SK-N-SH treated with all-trans-retinoic acid at 6 μM for 48 hours (cell line): ENCODE measurements around the gene PEX11G.

Source experiments
- ATAC-seq: fragments of 200-7000 bp; cut with Tn5 transposase; 3 replicates; pipeline ENCODE4 v1.9.1; 2020; ENCODE audit warnings: mild to moderate bottlenecking, moderate library complexity
- ARNTL ChIP-seq: fragments of 450-650 bp; formaldehyde crosslinking; IDR thresholded peaks from 2 replicates; pipeline ENCODE4 v1.5.0; 2020; ENCODE audit warnings: low read depth, mild to moderate bottlenecking, moderate library complexity, borderline replicate concordance
- BACH2 ChIP-seq: fragments of 250-450 bp; sonication (Bioruptor Pico); IDR thresholded peaks from 2 replicates; pipeline ENCODE4 v1.9.0; 2021; ENCODE audit warnings: mild to moderate bottlenecking, borderline replicate concordance
- CSDC2 ChIP-seq: fragments of 250-450 bp; sonication (Bioruptor Pico); IDR thresholded peaks from 2 replicates; pipeline ENCODE4 v1.5.0; 2020; ENCODE audit warnings: mild to moderate bottlenecking, moderate library complexity
- ESRRG ChIP-seq: fragments of 250-450 bp; sonication (Bioruptor Pico); IDR thresholded peaks from 2 replicates; pipeline ENCODE4 v1.6.1; 2021; ENCODE audit warnings: mild to moderate bottlenecking
- GLIS3 ChIP-seq: fragments of 250-450 bp; sonication (Bioruptor Pico); IDR thresholded peaks from 2 replicates; pipeline ENCODE4 v1.5.0; 2020; ENCODE audit warnings: mild to moderate bottlenecking, moderate library complexity
- ISL1 ChIP-seq: fragments of 250-450 bp; sonication (Bioruptor Pico); IDR thresholded peaks from 2 replicates; pipeline ENCODE4 v2.1.2; 2022; ENCODE audit warnings: mild to moderate bottlenecking, moderate library complexity
- OSR1 ChIP-seq: fragments of 250-450 bp; sonication (Bioruptor Pico); IDR thresholded peaks from 2 replicates; pipeline ENCODE4 v1.8.0; 2022; ENCODE audit warnings: moderate library complexity, mild to moderate bottlenecking, inconsistent platforms
- PPARA ChIP-seq: fragments of 250-450 bp; sonication (Bioruptor Pico); IDR thresholded peaks from 2 replicates; pipeline ENCODE4 v1.5.0; 2020; ENCODE audit warnings: mild to moderate bottlenecking, borderline replicate concordance
- RARB ChIP-seq: fragments of 250-450 bp; sonication (Bioruptor Pico); IDR thresholded peaks from 2 replicates; pipeline ENCODE4 v1.8.0; 2021; ENCODE audit warnings: mild to moderate bottlenecking, moderate library complexity
- SNAI2 ChIP-seq: fragments of 250-450 bp; sonication (Bioruptor Pico); IDR thresholded peaks from 2 replicates; pipeline ENCODE4 v1.5.0; 2020; ENCODE audit warnings: mild to moderate bottlenecking, moderate library complexity
- TCF4 ChIP-seq: fragments of 250-450 bp; sonication (Bioruptor Pico); IDR thresholded peaks from 2 replicates; pipeline ENCODE4 v1.8.0; 2021; ENCODE audit warnings: mild to moderate bottlenecking, moderate library complexity, borderline replicate concordance
- TOX ChIP-seq: fragments of 250-450 bp; sonication (Bioruptor Pico); IDR thresholded peaks from 2 replicates; pipeline ENCODE4 v1.8.0; 2021; ENCODE audit warnings: mild to moderate bottlenecking, moderate library complexity, borderline replicate concordance
- ZC3H10 ChIP-seq: fragments of 250-450 bp; sonication (Bioruptor Pico); IDR thresholded peaks from 2 replicates; pipeline ENCODE4 v1.5.1; 2021; ENCODE audit warnings: mild to moderate bottlenecking, moderate library complexity
- ZFP3 ChIP-seq: fragments of 250-450 bp; sonication (Bioruptor Pico); IDR thresholded peaks from 2 replicates; pipeline ENCODE4 v1.5.0; 2020; ENCODE audit warnings: mild to moderate bottlenecking, moderate library complexity
- ZFP30 ChIP-seq: fragments of 450-650 bp; formaldehyde crosslinking; IDR thresholded peaks from 2 replicates; pipeline ENCODE4 v1.5.0; 2022; ENCODE audit warnings: mild to moderate bottlenecking, moderate library complexity
- ZNF565 ChIP-seq: fragments of 450-650 bp; formaldehyde crosslinking; conservative IDR thresholded peaks from 2 replicates; pipeline ENCODE4 v1.5.0; 2020; ENCODE audit warnings: low read depth, mild to moderate bottlenecking, moderate library complexity
- ZNF70 ChIP-seq: fragments of 450-650 bp; formaldehyde crosslinking; IDR thresholded peaks from 2 replicates; pipeline ENCODE4 v1.5.0; 2020; ENCODE audit warnings: mild to moderate bottlenecking, moderate library complexity
- ZNF8 ChIP-seq: fragments of 450-650 bp; formaldehyde crosslinking; IDR thresholded peaks from 2 replicates; pipeline ENCODE4 v1.5.0; 2020; ENCODE audit warnings: mild to moderate bottlenecking, moderate library complexity
- TF ChIP-seq, protein P1 (sequence below): fragments of 250-450 bp; sonication (Bioruptor Pico); IDR thresholded peaks from 2 replicates; pipeline ENCODE4 v1.5.1; 2020; ENCODE audit warnings: low read depth, mild to moderate bottlenecking, moderate library complexity
- TF ChIP-seq, protein P2 (sequence below): fragments of 250-450 bp; sonication (Bioruptor Pico); IDR thresholded peaks from 2 replicates; pipeline ENCODE4 v1.5.1; 2021; ENCODE audit warnings: mild to moderate bottlenecking, moderate library complexity
- TF ChIP-seq, protein P3 (sequence below): fragments of 250-450 bp; sonication (Bioruptor Pico); IDR thresholded peaks from 2 replicates; pipeline ENCODE4 v1.8.0; 2020; ENCODE audit warnings: mild to moderate bottlenecking, moderate library complexity, borderline replicate concordance
- TF ChIP-seq, protein P4 (sequence below): fragments of 250-450 bp; sonication (Bioruptor Pico); IDR thresholded peaks from 2 replicates; pipeline ENCODE4 v1.5.0; 2020; ENCODE audit warnings: mild to moderate bottlenecking, moderate library complexity
- TF ChIP-seq, protein P5 (sequence below): fragments of 250-450 bp; sonication (Bioruptor Pico); IDR thresholded peaks from 2 replicates; pipeline ENCODE4 v1.8.0; 2021; ENCODE audit warnings: low read depth, mild to moderate bottlenecking, moderate library complexity, borderline replicate concordance

The PEX11G gene

DNA sequence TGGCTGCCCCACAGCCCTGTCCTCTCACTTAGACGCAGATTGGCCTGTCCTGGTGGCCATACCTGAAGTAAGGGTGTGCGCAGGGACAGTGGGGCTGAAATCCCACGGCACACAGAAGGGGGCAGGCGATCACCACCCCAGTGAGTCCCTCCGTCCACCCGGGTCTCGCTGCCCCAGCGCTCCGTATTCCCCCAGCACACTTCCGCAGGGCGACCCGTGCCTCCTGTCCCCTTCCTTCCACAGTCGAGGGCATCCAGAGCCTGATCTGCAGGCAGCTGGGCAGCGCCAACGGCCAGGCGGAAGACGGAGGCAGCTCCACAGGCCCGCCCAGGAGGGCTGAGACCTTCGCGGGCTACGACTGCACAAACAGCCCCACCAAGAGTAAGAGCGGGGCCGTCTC is 25.3 kb downstream of the PEX11G start:
- no peak for ATAC-seq
- no peak for TF ChIP-seq BACH2
- no peak for TF ChIP-seq ISL1 (CRISPR knock-in tag)
- no peak for TF ChIP-seq PPARA (CRISPR knock-in tag)
- TF ChIP-seq, protein P1, sequence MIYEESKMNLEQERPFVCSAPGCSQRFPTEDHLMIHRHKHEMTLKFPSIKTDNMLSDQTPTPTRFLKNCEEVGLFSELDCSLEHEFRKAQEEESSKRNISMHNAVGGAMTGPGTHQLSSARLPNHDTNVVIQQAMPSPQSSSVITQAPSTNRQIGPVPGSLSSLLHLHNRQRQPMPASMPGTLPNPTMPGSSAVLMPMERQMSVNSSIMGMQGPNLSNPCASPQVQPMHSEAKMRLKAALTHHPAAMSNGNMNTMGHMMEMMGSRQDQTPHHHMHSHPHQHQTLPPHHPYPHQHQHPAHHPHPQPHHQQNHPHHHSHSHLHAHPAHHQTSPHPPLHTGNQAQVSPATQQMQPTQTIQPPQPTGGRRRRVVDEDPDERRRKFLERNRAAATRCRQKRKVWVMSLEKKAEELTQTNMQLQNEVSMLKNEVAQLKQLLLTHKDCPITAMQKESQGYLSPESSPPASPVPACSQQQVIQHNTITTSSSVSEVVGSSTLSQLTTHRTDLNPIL = no peak
- TF ChIP-seq ESRRG (CRISPR knock-in tag) = no peak
- TF ChIP-seq ZC3H10 = no peak
- TF ChIP-seq ZFP3 = no peak
- TF ChIP-seq, protein P2, sequence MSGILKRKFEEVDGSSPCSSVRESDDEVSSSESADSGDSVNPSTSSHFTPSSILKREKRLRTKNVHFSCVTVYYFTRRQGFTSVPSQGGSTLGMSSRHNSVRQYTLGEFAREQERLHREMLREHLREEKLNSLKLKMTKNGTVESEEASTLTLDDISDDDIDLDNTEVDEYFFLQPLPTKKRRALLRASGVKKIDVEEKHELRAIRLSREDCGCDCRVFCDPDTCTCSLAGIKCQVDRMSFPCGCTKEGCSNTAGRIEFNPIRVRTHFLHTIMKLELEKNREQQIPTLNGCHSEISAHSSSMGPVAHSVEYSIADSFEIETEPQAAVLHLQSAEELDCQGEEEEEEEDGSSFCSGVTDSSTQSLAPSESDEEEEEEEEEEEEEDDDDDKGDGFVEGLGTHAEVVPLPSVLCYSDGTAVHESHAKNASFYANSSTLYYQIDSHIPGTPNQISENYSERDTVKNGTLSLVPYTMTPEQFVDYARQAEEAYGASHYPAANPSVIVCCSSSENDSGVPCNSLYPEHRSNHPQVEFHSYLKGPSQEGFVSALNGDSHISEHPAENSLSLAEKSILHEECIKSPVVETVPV (CRISPR knock-in tag) = no peak

DNA sequence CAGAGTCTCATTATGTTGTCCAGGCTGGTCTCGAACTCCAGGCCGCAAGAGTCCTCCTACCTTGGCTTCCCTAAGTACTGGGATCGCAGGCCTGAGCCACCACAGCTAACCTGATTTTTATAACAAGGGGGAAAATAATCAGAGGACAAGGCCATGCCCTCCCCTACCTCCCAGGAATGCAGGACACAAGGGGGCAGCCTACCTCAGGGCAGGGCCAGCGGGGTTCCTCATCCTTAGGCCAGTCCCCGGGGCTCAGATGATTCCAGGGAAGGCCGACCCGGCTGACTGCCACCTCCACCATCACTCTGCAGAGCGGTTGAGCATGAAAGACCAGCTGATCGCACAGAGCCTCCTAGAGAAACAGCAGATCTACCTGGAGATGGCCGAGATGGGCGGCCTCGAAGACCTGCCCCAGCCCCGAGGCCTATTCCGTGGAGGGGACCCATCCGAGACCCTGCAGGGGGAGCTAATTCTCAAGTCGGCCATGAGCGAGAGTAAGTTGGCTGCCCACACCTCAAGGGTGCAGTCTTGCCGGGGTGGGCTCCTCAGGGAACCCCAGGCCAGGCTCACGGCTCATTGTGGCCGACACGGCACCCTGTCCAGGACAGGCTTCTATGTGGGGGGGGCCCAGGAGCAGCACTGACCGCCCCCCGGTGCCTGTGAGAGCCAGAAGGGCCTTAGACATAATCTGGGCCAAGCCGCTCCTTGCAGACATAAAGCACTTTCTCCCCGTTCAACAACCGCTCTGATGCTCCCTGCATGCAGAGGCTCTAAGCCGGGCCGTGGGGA is 26.8 kb downstream of the PEX11G start:
- TF ChIP-seq ZC3H10 (no peak), ESRRG (CRISPR knock-in tag) (no peak), ZFP30 (CRISPR knock-in tag) (no peak), BACH2 (no peak), GLIS3 (CRISPR knock-in tag) (no peak)
- TF ChIP-seq, protein P3, sequence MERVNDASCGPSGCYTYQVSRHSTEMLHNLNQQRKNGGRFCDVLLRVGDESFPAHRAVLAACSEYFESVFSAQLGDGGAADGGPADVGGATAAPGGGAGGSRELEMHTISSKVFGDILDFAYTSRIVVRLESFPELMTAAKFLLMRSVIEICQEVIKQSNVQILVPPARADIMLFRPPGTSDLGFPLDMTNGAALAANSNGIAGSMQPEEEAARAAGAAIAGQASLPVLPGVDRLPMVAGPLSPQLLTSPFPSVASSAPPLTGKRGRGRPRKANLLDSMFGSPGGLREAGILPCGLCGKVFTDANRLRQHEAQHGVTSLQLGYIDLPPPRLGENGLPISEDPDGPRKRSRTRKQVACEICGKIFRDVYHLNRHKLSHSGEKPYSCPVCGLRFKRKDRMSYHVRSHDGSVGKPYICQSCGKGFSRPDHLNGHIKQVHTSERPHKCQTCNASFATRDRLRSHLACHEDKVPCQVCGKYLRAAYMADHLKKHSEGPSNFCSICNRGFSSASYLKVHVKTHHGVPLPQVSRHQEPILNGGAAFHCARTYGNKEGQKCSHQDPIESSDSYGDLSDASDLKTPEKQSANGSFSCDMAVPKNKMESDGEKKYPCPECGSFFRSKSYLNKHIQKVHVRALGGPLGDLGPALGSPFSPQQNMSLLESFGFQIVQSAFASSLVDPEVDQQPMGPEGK = no peak
- TF ChIP-seq, all 23 proteins: peak for 0
- no peak; the same call in 2 of the 3 replicates for ATAC-seq

DNA sequence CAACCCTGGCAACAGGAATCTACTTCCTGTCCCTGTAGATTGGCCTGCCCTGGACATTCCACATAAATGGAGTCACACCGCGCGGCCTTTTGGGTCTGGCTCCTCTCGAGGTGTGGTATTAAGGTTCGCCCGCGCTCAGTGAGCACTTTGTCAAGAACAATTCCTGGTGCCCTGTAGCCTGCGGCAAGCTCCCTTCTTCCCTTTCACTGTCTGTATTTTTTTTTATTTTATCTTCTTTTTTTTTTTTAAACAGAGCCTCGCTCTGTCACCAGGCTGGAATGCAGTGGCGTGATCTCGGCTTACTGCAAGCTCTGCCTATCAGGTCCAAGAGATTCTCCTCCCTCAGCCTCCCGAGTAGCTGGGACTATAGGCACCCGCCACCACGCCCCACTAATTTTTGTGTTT is 28.3 kb downstream of the PEX11G start:
- peak; percentile 50; the same call in 1 of the 3 replicates for ATAC-seq

DNA sequence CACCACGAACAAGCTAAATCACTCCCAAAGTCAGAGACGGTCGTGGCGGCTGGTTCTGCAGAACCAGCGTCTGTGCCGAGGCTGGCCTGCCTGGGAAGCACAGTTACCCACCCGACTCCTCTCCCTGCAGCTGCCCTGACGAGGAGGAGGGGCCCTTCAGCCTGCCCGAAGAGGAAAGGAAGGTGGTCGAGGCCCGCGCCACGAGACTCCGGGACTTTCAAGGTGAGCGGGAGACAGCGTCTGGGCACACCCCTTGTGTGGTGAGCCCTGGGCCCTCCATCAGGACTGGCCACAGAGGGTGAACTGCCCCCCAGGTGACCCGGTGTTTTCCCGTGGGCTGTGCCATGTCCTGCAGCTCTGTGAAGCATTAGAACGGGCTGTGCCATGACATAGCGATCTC is 29.1 kb downstream of the PEX11G start:
- TF ChIP-seq ZFP3 (no peak), BACH2 (no peak), OSR1 (CRISPR knock-in tag) (no peak), ARNTL (CRISPR knock-in tag) (no peak), ZNF8 (CRISPR knock-in tag) (no peak), PPARA (CRISPR knock-in tag) (no peak), ZNF565 (CRISPR knock-in tag) (no peak), ZFP30 (CRISPR knock-in tag) (no peak), ESRRG (CRISPR knock-in tag) (no peak), TCF4 (CRISPR knock-in tag) (no peak)
- TF ChIP-seq, protein P1 = no peak
- TF ChIP-seq, protein P4, sequence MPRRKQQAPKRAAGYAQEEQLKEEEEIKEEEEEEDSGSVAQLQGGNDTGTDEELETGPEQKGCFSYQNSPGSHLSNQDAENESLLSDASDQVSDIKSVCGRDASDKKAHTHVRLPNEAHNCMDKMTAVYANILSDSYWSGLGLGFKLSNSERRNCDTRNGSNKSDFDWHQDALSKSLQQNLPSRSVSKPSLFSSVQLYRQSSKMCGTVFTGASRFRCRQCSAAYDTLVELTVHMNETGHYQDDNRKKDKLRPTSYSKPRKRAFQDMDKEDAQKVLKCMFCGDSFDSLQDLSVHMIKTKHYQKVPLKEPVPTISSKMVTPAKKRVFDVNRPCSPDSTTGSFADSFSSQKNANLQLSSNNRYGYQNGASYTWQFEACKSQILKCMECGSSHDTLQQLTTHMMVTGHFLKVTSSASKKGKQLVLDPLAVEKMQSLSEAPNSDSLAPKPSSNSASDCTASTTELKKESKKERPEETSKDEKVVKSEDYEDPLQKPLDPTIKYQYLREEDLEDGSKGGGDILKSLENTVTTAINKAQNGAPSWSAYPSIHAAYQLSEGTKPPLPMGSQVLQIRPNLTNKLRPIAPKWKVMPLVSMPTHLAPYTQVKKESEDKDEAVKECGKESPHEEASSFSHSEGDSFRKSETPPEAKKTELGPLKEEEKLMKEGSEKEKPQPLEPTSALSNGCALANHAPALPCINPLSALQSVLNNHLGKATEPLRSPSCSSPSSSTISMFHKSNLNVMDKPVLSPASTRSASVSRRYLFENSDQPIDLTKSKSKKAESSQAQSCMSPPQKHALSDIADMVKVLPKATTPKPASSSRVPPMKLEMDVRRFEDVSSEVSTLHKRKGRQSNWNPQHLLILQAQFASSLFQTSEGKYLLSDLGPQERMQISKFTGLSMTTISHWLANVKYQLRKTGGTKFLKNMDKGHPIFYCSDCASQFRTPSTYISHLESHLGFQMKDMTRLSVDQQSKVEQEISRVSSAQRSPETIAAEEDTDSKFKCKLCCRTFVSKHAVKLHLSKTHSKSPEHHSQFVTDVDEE (CRISPR knock-in tag) = no peak
- TF ChIP-seq, protein P5, sequence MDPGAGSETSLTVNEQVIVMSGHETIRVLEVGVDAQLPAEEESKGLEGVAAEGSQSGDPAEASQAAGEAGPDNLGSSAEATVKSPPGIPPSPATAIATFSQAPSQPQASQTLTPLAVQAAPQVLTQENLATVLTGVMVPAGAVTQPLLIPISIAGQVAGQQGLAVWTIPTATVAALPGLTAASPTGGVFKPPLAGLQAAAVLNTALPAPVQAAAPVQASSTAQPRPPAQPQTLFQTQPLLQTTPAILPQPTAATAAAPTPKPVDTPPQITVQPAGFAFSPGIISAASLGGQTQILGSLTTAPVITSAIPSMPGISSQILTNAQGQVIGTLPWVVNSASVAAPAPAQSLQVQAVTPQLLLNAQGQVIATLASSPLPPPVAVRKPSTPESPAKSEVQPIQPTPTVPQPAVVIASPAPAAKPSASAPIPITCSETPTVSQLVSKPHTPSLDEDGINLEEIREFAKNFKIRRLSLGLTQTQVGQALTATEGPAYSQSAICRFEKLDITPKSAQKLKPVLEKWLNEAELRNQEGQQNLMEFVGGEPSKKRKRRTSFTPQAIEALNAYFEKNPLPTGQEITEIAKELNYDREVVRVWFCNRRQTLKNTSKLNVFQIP (CRISPR knock-in tag) = no peak
- ATAC-seq = no peak

More for the DNA sequence above, 28.3 kb downstream of the PEX11G start:
- TF ChIP-seq ZNF70 (CRISPR knock-in tag) = no peak
- no peak for TF ChIP-seq TOX
- TF ChIP-seq SNAI2 = no peak
- no peak for TF ChIP-seq RARB
- TF ChIP-seq CSDC2 (CRISPR knock-in tag) = no peak
- TF ChIP-seq, protein P5 (CRISPR knock-in tag) = no peak
- no peak for TF ChIP-seq TCF4 (CRISPR knock-in tag)
- TF ChIP-seq ZFP30 (CRISPR knock-in tag) = no peak
- no peak for TF ChIP-seq ISL1 (CRISPR knock-in tag)
- TF ChIP-seq BACH2 = no peak
- TF ChIP-seq ZNF565 (CRISPR knock-in tag) = no peak
- TF ChIP-seq GLIS3 (CRISPR knock-in tag) = no peak
- no peak for TF ChIP-seq ZC3H10
